RWPE1 (cell line): ENCODE data around the gene USF2.

Experiments used
- CTCF ChIA-PET: fragments of 350-600 bp; sonication (Branson Sonifier 250); formaldehyde crosslinking; extraction: SDS; loops from one replicate; lab custom pipeline; 2021; lab: Yijun Ruan, JAX
- POLR2A ChIA-PET: fragments of 400-600 bp; formaldehyde crosslinking; extraction: SDS; loops from one replicate; lab custom pipeline; 2020; ENCODE audit warnings: antibody characterized with exemption; ENCODE audit not compliant: low non-redundant PET; lab: Yijun Ruan, JAX
- DNase-seq: peaks from one replicate; pipeline ENCODE4 v3.0.0; 2012; ENCODE audit warnings: low spot score
- H3K27ac ChIP-seq: fragments of 450-650 bp; 2 replicates; pipeline ENCODE4 v1.5.1; 2017
- CTCF ChIP-seq: fragments of 450-650 bp; conservative IDR thresholded peaks from 2 replicates; pipeline ENCODE4 v1.5.1; 2017; ENCODE audit warnings: low read depth, mild to moderate bottlenecking

Gene USF2

GRCh38 chr19:35294328-35294727, 25.6 kb downstream of the USF2 start:
- ChIA-PET POLR2A (no interaction called here), CTCF (interaction anchor here (0.9 kb wide), 1 partner anchor 24 kb away, joined by 5 read pairs; no protein-coding TSS in a partner anchor)
- TF ChIP-seq CTCF = no peak
- H3K27ac ChIP-seq = no peak overlapping the region
- no peak for DNase-seq

DNA sequence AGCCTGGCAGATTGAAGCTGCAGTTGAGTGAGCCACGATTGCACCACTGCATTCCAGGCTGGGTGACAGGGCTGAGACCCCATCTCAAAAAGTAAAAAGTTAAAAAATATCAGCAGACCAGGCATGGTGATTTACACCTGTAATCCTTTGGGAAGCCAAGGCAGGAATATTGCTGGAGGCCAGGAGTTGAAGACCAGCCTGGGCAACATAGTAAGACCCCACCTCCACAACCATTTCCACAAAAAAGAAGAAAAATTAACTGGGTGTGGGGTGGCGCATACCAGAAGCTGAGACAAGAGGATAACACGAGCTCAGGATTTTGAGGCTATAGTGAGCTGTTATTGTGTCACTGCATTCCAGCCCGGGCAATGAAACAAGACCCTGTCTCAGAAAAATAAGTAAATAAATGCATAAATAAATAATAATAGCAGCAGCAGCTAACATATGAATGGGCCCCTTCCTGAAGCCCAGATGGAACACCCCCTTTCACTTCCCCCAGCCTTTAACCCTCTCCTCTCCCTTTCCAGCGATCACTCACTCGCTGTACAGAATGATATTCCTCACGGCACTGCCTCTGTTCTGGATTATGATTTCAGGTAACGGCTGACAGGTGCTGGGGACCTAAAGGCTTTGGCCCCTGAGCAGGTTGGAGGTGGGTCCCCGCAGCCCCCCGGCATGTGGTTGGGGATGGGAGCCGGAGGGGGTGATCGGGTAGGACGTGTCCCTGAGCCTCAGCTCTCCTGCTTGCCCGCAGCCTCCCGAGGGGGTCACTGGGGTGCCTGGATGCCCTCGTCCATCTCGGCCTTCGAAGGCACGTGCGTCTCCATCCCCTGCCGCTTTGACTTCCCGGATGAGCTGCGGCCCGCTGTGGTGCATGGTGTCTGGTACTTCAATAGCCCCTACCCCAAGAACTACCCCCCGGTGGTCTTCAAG, 26.4 kb downstream of the USF2 start:
- no peak for TF ChIP-seq CTCF
- CTCF ChIA-PET = interaction anchor here (0.6 kb wide), 1 partner anchor 57 kb away, joined by 3 read pairs; no protein-coding TSS in a partner anchor

GRCh38 chr19:35295792-35296462, 27.2 kb downstream of the USF2 start:
- no peak for TF ChIP-seq CTCF
- H3K27ac ChIP-seq = no peak overlapping the region; the same call in 1 of the 2 replicates
- CTCF ChIA-PET = interaction anchor here (0.6 kb wide), 1 partner anchor 57 kb away, joined by 3 read pairs; no protein-coding TSS in a partner anchor
- DNase-seq = no peak
- POLR2A ChIA-PET = no interaction called here

More for the DNA sequence above, 26.4 kb downstream of the USF2 start:
- POLR2A ChIA-PET = no interaction called here
- DNase-seq = no peak
- H3K27ac ChIP-seq = no peak overlapping the region

- ChIA-PET CTCF (no interaction called here), POLR2A (no interaction called here)
- no peak overlapping the region for H3K27ac ChIP-seq
- no peak for DNase-seq
- TF ChIP-seq CTCF = no peak
Measured at GRCh38 chr19:35296644-35297514, 28.1 kb downstream of the USF2 start.

DNA sequence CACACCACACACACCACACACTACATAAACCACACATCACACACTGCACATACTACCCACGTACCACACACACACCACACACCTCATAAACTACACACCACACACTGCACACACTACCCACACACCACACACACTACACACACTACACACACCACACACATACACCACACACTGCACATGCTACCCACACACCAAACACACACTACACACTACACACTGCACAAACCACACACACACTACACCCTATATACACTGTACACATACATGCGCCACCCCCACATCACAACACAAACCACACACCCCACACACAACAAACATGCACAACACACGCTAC, 28.7 kb downstream of the USF2 start:
- DNase-seq = no peak
- ChIA-PET POLR2A (no interaction called here), CTCF (no interaction called here)
- no peak for TF ChIP-seq CTCF
- no peak overlapping the region for H3K27ac ChIP-seq

- POLR2A ChIA-PET = no interaction called here
- DNase-seq = no peak
- CTCF ChIA-PET = no interaction called here
- H3K27ac ChIP-seq = no peak overlapping the region
- no peak for TF ChIP-seq CTCF
Measured at GRCh38 chr19:35297922-35298321, 29.2 kb downstream of the USF2 start.
